GM19468 (cell line): ENCODE measurements around the gene TBC1D14.

Experiments used
- ATAC-seq: cut with Tn5 transposase; IDR thresholded peaks from one replicate; pipeline ENCODE4 v1.9.1; 2021; ENCODE audit warnings: mild to moderate bottlenecking, moderate library complexity, moderate number of reproducible peaks; ENCODE audit not compliant: unreplicated experiment; ENCODE audit errors: extremely low read depth

The TBC1D14 gene

DNA sequence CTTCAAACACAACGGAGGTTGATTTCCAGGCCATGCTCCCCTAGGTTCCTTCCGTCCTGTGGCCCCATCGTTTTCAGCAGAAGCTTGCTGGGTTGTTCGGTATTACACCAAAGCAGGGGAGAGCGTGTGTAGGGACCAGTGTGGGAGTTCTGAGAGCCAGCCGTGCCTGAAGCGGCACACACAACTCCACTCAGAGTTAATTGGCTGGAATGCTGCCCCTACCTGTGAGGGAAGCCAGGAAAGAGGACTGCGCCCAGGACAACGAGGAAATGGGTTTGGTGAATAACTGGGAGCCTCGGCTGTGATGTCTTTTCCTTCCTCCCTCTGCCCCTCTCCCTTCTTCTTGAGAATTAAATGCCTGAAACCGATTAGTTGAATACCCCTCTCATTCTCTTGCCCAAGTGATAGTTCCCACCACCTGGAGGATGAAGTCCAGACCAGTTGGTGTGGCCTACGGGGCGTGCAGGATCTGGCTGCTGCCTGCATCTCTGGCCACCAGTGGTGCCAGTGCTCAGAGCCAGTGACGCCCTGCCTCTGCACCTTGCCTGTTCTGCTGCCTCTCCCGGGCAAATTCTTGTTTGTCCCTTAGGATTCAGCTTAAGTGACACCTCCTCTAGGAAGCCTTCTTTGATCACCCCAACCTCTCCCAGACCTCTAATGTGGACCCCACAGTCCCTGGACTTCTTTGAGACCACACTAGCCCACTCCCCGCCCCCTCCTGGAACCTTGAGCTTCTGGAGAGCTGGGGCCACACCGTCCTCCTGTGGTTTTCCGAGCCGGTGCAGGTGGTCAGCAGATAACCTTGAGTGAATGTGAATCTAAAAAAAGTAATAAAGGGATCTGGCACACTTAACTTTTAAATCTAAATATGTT, 33.6 kb downstream of the TBC1D14 start:
- ATAC-seq = no peak

DNA sequence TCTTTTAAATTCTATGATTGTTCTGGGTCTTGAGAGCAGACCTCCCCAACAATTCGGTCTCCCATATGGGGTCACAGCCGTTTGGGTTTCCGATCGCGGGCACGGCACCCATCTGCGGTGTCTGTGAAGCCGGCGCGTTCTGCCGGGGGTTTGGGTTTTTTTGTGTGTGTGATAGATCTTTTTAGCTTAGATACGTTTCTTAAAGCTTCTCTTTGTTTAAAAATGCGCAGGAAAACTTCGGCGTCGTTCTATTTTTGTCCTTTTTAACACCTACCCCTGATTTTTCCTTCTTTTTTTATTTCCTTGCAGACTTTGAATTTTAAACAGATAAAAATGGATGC, 34.2 kb downstream of the TBC1D14 start:
- ATAC-seq = no peak

DNA sequence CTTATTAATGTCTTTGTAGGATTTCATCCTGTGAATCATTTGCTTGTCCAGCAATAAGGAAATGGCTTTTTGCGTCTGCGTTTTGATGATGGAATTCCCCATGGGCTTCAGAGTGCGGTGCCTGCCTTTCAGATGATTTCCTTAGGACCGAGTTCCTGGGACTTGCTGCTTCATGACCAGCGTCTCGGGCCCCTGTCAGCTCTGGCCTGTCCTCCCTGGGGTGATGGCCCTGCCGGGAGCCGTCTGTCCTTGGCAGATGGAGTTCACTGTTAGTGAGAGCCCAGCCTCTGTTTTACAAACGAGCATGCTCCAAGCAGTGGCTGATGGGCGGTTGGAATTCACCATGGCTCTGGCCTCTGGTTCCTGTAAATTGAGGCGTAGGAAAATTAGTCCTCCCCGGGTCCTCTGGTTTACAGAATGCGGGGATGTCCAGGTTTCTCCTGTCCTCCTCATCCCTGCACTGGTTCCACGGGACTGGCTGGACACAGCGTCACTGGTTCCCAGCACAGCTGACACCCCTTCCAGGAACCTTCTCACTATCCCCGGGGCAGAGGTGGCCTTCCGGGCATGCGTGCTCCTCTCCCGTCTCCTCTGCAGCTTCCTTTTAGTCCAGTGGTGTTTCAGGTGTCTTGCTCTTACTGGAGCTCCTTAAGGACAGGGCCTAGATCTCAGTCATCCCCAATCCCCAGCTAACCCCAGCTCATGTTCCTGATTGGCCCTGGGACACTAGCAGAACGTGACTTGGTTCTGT, 34.9 kb downstream of the TBC1D14 start:
- ATAC-seq = no peak

DNA sequence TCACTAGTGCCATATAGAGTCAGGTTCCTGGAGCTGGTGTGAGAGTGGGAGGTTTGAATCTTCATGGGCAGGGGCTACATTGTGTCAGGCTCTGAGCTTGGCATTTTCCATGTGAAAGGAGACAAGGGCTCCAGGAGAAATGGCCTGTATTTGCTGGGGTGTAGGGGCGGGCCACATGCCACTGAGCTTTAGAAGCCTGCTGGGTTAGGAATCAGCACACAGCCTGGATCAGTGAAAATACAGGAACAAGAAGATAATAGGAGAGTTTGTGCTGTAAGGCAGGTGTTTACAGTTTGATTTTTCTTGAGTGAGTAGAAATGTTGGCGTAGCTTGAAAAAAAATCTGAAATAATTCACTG, 35.4 kb downstream of the TBC1D14 start:
- no peak for ATAC-seq

DNA sequence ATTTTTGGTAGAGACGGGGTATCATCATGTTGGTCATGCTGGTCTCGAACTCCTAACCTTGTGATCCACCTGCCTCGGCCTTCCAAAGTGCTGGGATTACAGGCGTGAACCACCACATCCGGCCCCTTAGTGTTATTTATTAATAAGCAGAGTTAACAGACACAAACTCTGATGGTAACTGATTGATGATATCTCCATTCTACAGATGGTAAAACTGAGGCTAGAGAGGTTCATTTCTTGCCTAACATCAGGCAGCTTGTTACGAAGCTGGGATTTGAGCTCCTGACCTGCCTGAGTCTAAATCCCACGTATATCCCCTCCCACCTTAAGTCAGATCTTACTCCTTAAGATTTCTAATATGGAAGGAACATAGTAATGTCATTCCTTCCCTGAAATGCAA, 36.9 kb downstream of the TBC1D14 start:
- ATAC-seq = no peak

DNA sequence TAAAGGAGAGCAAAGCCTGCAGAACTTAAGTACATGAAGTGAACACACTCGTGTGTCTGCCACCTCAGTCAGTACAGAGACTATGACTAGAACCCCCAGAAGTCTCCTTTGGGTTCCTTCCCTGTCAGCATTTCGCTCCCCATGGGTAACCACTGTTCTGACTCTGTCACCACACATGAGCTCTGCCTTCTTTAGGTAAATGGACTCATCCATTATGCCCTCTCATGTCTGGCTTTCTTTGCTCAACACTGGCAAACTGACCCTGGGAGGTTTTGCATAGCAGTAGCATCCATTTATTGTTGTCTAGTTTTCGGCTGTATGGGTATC, 38.5 kb downstream of the TBC1D14 start:
- no peak for ATAC-seq

DNA sequence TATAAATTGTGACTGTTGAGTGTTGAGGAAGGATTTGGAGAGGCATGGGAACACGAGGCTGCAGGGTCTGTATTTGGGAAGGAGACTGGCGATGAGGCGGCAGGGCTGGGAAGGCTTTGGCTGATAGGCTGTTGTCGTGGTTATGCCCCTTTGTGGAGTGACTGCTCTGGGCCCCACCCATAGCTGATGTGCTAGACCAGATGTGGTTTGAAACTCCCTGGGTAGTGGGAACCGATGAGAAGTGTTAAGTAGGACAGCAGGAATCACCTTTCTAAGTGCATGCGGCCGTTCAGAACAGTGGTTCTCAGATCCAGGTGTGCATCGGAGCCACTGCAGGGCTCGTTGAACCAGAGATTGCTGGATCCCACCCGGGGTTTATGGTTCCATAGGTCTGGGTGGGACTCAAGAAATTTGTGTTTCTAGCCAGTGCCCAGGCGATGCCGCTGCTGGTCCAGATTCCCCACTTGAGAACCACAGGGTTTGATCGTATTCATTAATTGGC, 42.3 kb downstream of the TBC1D14 start:
- no peak for ATAC-seq

DNA sequence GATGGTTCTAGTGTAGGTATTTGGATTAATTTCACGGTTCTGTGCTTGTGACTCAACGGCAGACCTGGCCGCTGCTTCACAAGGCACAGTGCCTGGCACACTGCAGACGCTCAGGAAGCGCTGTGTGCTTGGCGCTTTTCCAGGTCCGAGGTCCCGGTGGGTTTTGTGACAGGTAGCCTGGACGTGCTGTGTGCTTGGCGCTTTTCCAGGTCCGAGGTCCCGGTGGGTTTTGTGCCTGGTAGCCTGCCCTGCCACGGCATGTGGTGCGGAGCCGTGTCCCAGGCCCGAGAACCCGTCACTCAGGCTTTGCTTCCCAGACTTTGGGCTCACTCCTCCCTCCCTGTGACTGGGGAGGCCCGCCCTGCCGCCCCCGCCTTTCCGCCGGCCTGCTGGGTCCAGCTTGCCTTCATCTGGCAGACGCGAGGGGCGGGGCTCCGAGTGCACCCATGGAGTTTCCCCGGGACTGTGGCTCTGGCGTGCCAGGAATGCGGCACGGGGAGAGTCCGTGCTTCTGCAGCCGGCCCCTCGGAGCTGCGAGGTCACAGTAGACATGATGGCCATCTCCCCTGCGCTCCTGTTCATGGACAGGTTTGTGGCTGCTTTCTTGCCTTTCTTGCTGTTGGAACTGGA, 44.2 kb downstream of the TBC1D14 start:
- no peak for ATAC-seq

DNA sequence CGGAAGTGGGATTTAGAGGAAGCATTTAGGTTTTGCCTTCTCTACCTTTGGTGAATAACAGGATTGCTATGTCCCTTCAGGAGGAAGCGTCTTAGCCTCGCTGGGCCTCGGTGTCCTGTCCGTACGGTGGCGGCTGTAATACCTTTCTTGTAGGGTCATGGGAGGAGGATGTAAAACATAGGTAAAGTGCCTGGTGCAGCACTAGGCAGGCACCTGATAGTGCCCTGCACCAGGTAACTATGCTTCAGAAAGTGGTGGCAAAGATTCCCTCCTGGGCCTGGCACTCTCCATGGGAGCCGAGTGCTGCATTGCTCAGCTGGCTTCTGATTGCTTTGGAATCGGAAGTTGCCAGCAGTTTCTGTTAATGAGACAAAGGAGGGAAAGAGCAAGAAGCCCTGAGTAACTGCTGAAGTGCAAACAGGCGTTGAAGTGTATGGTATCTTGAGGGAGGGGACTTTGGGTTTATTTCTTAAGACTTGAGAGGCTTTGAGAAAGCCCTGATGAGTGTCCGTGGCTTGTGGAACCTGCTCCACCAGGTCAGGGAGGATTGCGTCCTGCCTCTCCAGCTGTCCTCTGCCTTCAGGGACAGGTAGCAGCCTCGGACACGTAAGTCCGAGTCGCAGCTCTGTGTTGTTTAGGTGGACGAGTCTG, 45.8 kb downstream of the TBC1D14 start:
- ATAC-seq = no peak

DNA sequence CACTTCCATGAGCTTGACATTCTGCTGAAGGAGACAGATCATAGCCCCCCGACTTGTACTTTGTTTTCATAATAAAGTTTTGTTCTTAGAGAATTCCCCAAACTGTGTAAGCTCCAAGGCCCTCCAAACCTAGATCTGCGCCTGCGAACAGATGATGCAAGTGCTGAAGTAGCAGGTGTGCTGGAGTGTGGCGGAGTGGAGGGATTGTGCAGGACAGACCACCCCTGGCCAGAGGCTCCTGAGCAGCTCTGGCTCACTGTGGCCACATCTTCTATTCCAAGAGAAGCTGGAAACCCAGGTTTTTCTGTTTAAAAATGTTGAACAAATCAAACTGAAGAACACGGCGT, 46.4 kb downstream of the TBC1D14 start:
- no peak for ATAC-seq

DNA sequence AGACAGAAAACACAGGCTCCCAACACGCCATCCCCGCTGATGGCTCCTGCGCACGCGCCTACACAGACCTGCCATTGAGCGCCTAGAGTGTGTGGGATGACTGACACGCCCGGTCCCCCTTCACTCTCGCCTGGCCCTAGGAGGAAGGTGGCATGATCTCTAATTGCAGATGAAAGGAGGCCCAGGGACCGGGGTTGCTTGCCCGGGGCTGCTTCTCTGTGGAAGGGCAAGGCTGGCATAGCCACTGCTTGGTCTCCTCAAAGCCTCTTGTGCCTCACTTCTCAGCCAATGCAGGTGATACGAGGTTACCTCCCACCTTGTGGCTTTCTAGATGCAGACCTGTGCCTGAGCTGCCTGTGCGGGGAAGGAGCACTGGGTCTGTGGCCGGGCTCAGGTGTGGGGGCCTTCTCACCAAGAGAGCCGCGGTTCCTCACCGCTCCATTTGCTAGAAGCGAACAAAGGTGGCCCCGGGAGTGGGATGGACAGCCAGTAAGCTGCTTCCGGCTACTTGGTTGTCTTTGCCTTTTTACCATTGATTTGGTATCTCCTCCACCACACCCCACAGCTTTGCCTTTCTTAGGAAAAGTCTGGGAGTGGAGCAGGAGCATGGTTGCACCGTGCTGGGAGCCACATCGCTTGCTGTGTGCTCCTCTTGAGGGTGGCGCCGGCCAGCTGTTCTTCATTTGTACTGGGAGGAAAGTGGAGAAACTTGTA, 47.0 kb downstream of the TBC1D14 start:
- no peak for ATAC-seq

DNA sequence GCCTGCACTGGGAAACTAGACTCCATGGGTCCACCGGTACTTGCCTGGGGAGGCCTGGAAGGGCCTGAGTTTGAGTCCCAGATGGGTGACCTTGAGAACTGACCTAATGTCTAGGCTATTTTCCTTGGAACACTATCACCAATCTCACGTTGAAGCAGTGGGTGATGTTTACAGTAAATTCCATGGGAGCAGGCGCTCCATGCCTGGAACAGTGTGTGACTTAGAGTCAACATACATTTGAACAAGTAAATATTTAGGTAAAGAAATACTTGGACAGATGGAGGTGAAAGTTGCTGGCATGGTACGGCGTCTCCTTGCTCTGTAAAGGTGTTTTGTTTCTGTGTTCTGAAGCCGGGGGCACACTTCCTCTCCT, 47.5 kb downstream of the TBC1D14 start:
- ATAC-seq = no peak

DNA sequence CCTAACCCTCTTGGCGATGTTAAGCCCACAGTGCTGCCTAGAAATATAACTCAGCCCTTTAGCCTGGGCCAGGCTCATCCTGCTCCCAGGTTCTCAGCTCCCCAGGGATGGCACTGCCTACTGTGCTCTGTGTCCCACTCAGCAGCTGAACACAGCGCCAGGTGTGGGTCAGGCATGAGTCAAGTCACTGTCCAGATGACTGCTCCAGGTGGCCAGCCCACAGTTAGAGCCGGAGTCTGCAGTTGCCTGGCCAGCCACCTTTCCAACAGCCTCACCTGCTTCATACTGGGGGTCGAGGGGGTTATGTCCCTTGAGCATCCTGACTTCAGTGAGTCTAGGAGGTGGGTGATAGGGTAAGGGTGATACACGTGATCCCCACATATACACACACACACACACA, 48.4 kb downstream of the TBC1D14 start:
- no peak for ATAC-seq

DNA sequence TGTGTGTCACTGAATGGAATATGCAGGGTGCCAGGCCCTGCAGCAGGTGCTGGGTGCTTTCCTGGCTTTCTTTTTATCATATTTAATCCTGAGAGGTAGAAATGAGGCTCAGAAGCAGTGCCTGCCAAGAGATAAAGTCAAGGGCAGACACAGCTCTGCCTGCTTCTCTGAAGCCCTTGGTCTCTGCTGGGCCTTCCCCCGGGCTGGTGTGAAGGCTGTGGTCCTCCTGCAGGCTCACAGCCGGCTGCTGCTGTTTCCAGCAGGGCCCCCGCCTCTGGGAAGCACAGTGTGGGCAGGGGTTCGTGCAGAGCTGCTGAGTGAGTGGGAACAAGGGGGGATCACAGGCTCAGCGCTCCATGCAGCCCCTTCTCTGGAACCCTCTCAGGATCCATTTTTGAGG, 49.6 kb downstream of the TBC1D14 start:
- no peak for ATAC-seq

DNA sequence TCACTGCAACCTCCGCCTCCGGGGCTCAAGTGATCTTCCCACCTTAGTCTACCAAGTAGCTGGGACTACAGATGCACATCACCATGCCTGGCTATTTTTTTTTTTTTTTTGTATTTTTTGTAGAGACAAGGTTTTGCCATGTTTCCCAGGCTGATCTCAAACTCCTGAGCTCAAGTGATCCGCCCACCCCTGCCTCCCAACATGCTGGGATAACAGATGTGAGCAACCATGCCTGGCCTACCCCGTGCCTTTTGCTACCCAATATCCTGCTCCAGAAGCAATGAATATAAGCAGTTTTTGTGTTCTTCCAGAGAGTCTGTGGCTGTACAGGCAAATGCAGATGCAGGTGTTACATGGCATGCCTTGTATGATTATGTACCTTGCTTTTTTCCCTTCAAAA, 50.5 kb downstream of the TBC1D14 start:
- ATAC-seq = no peak

DNA sequence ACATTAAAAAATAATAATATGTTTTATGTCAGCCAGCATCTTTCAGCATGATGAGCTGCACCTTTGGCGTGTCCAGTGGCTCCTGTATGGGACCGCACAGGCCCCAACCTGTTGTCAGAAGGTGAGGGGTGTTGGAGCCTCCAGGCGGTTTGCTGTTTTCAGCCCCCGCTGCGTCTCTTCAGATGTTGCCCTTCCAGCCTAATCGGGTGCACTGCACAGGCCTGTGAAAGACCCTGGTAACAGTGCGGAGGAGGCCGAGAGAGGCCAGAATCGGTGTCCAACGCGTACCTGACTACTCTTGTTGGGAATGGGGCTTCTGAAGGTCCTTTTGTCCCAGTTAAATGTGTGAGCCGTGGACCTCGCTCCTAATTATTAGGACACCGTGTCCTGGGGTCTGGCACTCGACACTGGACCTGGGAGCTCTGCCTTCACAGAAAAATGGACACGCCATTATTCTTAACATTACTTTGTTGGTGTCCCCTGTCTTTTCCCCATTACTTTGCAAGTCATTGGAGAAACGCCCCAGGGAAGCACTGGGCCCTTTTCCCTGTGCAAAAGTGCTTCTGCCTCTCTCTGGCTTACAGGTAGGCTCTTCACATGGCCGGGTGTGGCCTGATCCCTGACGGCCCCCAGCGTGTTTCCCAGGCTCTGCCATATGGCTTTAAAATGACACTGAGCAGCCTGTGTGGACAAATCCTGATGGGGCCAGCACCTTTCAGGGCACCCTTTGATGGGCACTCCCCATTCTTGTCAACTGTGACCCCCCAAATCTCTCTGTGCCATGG, 51.2 kb downstream of the TBC1D14 start:
- no peak for ATAC-seq

DNA sequence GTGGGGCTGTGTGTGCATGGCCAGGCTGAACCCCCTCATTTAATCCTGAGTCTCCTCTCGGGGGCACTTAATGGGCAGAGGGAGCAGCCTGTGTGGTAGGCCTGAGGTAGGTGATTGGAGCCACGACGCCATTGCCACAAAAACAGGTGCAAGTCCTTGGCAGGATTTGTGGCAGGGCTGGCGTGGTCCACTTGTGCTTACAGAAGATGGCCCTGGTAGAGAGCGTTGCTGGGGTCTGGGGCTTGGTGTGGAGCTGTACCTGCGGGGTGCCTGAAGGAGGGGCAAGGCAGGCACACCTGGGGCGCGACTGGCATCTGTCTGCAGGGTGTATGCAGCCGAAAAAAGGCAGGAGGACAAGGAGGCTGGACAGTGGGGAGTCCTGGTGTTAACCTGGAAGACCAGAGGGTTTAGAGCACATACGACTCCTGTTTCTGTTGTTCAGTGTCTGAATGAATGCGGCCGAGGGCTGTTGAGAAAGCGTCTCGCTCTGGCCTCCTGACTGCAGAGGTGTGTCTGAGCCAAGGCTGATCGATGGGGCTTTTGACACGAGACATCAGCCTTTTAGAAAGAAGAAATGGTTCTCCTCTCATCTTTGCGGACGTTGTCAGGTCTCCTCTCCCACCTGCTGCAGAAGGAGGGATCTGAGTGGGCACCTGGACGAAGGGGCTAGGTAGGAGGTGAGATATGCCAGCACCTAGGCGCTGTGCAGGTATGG, 52.0 kb downstream of the TBC1D14 start:
- no peak for ATAC-seq

DNA sequence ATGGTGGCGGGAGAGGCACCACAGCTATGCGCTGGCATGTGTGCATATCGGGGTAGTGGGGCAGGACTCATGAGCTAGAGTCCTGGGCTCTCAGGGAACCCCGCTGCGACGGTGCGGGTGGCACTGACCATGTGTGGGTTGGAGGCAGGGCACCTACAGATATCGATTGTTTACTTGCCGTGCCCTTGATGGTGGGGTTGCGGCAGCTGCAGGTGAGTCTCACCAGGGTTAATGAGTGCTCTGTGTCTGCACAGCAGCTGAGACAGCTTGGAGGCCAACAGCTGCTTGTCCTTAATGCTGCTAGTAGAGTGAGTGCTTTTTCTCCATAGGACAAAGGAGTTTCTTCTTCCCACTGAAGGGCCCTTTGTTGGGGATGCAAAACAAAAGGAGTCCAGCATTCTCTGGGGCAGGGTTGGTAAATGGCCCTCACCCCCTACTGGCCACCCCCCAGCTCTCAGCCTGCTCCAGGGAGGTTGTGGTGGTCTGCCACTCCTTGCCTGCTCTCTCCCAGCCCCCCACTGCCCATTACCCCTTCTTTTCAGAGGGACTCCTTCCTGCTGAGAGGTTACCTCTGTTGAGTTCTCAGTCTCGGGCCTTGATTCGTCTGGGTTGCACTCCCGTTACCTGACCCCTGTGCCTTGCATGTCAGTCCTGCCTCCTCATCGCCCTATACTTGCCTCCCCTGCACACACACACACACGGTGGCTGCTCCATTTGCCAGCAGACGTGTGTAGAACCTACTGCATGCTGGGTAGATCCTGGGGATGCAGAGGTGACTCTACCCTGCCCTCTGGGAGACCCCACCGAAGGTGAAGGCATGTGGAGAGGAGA, 52.8 kb downstream of the TBC1D14 start:
- no peak for ATAC-seq
